Medulla oblongata (tissue), 1 donor: ENCODE measurements around the gene RPS17.
A peak's percentile ranks its signal among the peaks of the same experiment; 100 is the strongest.

Experiments used
- DNase-seq: peaks from one replicate; pipeline ENCODE4 v3.0.0-alpha.2; 2015; ENCODE audit errors: extremely low spot score

RPS17 gene

GRCh38 chr15:82540055-82540983 lies at the start of gene RPS17:
Gene RPS17 (minus strand): TSS chr15:82540457. CDS start chr15:82540428, 29 bp downstream.
- DNase-seq = peak; percentile 96

- DNase-seq = no peak
Measured at GRCh38 chr15:82587805-82588204, 47.5 kb upstream of the RPS17 start.

- peak; percentile 14 for DNase-seq
Measured at GRCh38 chr15:82585072-82585471, 44.8 kb upstream of the RPS17 start.

- no peak for DNase-seq
Measured at GRCh38 chr15:82580713-82581112, 40.5 kb upstream of the RPS17 start.

GRCh38 chr15:82575335-82575734 lies 35.1 kb upstream of the RPS17 start:
- DNase-seq = no peak

- no peak for DNase-seq
Measured at GRCh38 chr15:82572986-82573385, 32.7 kb upstream of the RPS17 start.

GRCh38 chr15:82572311-82572710 lies 32.1 kb upstream of the RPS17 start:
- no peak for DNase-seq

GRCh38 chr15:82571722-82572222 lies 31.5 kb upstream of the RPS17 start:
- peak; percentile 92 for DNase-seq

GRCh38 chr15:82570721-82571508 lies 30.7 kb upstream of the RPS17 start:
- peak; percentile 28 for DNase-seq

GRCh38 chr15:82569834-82570233 lies 29.6 kb upstream of the RPS17 start:
- DNase-seq = no peak

GRCh38 chr15:82568986-82569385 lies 28.7 kb upstream of the RPS17 start:
- no peak for DNase-seq

- DNase-seq = no peak
Measured at GRCh38 chr15:82567661-82568060, 27.4 kb upstream of the RPS17 start.

- DNase-seq = no peak
Measured at GRCh38 chr15:82566690-82567089, 26.4 kb upstream of the RPS17 start.

- no peak for DNase-seq
Measured at GRCh38 chr15:82558502-82558901, 18.2 kb upstream of the RPS17 start.

- no peak for DNase-seq
Measured at GRCh38 chr15:82556315-82557035, 16.2 kb upstream of the RPS17 start.

- no peak for DNase-seq
Measured at GRCh38 chr15:82554849-82555248, 14.6 kb upstream of the RPS17 start.

GRCh38 chr15:82554351-82554750 lies 14.1 kb upstream of the RPS17 start:
- DNase-seq = peak; percentile 44

GRCh38 chr15:82553846-82554245 lies 13.6 kb upstream of the RPS17 start:
- DNase-seq = no peak

GRCh38 chr15:82552861-82553260 lies 12.6 kb upstream of the RPS17 start:
- DNase-seq = no peak

GRCh38 chr15:82551646-82552247 lies 11.5 kb upstream of the RPS17 start:
- DNase-seq = no peak

- DNase-seq = no peak
Measured at GRCh38 chr15:82549199-82549665, 9.0 kb upstream of the RPS17 start.
